OCI-LY7 (cell line): ENCODE measurements around the gene PRKAG2.

Experiments
- EZH2phosphoT487 ChIP-seq: fragments of 200-600 bp; sonication (generic); IDR thresholded peaks from 2 replicates; pipeline ENCODE4 v1.6.1; 2018; ENCODE audit warnings: low read depth, borderline replicate concordance, mild to moderate bottlenecking, mixed run types, antibody characterized with exemption, low read length, moderate library complexity, mixed read lengths
- TF ChIP-seq, protein P1 (sequence below): fragments of 200-600 bp; sonication (generic); conservative IDR thresholded peaks from 2 replicates; pipeline ENCODE4 v1.5.1; 2014; ENCODE audit warnings: mild to moderate bottlenecking, antibody characterized with exemption, low read length, moderate library complexity, mixed read lengths

DNA sequence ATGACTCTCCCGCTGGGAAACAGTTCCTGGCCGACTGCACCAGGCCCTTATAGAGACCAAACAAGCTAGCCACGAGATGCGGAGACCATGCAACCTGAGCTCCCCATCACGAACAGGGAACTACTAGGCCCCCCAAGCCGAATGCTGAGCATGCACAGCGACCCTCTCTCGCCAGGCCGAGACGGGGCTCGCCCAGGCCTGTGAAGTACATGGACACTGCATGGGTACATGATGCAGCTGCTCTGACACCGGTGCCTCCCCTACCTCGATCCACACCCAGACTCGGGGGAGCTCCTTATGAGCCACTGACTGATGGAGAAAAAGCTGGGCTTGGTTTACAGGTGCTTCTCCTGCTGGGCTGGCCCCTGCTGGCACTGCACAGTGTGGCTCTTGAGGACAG is 285.0 kb downstream of the PRKAG2 start:
- TF ChIP-seq, protein P1, sequence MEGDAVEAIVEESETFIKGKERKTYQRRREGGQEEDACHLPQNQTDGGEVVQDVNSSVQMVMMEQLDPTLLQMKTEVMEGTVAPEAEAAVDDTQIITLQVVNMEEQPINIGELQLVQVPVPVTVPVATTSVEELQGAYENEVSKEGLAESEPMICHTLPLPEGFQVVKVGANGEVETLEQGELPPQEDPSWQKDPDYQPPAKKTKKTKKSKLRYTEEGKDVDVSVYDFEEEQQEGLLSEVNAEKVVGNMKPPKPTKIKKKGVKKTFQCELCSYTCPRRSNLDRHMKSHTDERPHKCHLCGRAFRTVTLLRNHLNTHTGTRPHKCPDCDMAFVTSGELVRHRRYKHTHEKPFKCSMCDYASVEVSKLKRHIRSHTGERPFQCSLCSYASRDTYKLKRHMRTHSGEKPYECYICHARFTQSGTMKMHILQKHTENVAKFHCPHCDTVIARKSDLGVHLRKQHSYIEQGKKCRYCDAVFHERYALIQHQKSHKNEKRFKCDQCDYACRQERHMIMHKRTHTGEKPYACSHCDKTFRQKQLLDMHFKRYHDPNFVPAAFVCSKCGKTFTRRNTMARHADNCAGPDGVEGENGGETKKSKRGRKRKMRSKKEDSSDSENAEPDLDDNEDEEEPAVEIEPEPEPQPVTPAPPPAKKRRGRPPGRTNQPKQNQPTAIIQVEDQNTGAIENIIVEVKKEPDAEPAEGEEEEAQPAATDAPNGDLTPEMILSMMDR: no peak
- TF ChIP-seq EZH2phosphoT487: no peak
